ENCODE results near the gene PHEX.

PHEX gene

DNA sequence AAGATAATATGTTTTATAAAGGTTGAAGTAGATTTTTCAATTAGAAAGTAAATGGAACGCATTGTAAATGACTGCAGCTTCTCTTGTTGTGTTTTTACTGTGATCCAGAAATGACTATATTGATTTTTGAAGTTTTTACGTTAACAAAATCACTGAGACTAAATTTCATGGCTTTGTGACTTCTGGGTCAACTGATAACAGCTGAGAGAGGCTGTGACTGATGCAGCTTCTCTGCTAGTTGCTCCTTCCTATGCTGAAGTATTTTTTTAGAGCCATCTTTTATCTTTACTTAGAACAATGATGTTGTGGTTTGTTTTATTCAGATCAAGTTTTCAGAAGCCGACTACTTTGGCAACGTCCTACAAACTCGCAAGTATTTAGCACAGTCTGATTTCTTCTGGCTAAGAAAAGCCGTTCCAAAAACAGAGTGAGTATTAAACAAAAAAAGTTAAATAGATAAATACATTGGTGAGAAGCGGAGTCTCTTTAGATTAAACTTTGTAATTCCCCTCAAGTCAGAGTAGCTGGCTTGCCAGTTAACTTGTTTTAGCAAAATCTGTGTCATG, 145.9 kb downstream of the PHEX start:
- no peaks in the 10 kb centered on the region for H3K9me3 ChIP-seq (ENCODE audit: control insufficient read depth, low read length)
- no peak overlapping the region for H3K4me3 ChIP-seq (ENCODE audit: extremely low read depth, insufficient read depth, low read length, poor library complexity, severe bottlenecking)
- WGBS, 2 experiments (ENCODE audit: insufficient coverage in 2 of 2) = 86% methylated on average over 1 of the region's 7 CpGs; no CpG with 5 or more reads in 1 of the 2 experiments

DNA sequence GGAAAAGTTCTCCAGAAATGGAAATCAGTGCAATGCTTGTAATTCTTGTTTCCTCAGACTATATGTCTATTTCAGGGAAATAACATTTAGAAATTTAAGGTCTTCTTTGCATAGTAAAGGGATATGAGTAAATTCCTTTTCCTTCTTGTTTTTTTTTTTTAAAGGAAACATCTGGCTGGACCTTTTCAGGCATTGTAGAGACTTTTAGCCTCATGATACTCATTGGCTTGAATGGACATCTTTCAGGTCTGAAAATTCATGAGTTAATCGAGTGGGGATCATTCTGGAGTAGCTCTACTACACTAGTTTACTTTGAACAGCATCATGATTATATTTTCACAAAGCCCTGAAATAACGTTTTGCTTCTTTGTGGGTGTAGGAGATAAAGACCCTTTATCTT, 152.0 kb downstream of the PHEX start:
- Histone ChIP-seq H3K27ac (ENCODE audit: low read depth, low read length, severe bottlenecking) (no peak overlapping the region), H3K36me3 (ENCODE audit: control insufficient read depth, insufficient read depth, low read length) (no peaks in the 10 kb centered on the region), H3K9me3 (ENCODE audit: control insufficient read depth, low read length) (no peaks in the 10 kb centered on the region), H3K4me1 (ENCODE audit: control insufficient read depth, insufficient read depth, low read length, poor library complexity, severe bottlenecking) (no peaks in the 10 kb centered on the region), H3K4me3 (ENCODE audit: extremely low read depth, insufficient read depth, low read length, poor library complexity, severe bottlenecking) (no peak overlapping the region)
- WGBS, 2 experiments (ENCODE audit: insufficient coverage in 2 of 2) = no CpG with 5 or more reads among the region's 2 CpGs

More for the DNA sequence above, 145.9 kb downstream of the PHEX start:
- Histone ChIP-seq H3K36me3 (ENCODE audit: control insufficient read depth, insufficient read depth, low read length) (no peaks in the 10 kb centered on the region), H3K4me1 (ENCODE audit: control insufficient read depth, insufficient read depth, low read length, poor library complexity, severe bottlenecking) (no peaks in the 10 kb centered on the region), H3K27ac (ENCODE audit: low read depth, low read length, severe bottlenecking) (no peak overlapping the region)

DNA sequence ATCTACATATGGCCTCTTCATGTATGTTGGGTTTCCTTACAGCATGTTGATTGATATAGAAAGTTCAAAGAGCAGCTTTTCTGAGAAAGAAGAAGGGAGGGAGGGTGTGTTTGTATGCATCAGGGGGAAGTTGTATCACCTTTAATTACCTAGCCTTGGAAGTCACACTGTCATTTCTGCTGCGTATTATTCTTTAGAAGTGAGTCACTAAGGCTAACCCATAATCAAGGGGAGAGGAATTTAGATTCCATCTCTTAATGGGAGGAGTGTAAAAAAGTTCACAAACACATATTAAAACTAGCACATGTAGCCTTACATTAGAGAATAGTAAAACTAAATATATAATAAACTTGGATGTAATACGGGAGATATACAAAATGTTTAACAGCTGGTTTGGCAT, 154.0 kb downstream of the PHEX start:
- WGBS, 2 experiments (ENCODE audit: insufficient coverage in 2 of 2) = no CpG with 5 or more reads among the region's 2 CpGs
- H3K36me3 ChIP-seq (ENCODE audit: control insufficient read depth, insufficient read depth, low read length) = no peaks in the 10 kb centered on the region
- no peak overlapping the region for H3K27ac ChIP-seq (ENCODE audit: low read depth, low read length, severe bottlenecking)
- no peak overlapping the region for H3K4me3 ChIP-seq (ENCODE audit: extremely low read depth, insufficient read depth, low read length, poor library complexity, severe bottlenecking)
- no peaks in the 10 kb centered on the region for H3K9me3 ChIP-seq (ENCODE audit: control insufficient read depth, low read length)
- H3K4me1 ChIP-seq (ENCODE audit: control insufficient read depth, insufficient read depth, low read length, poor library complexity, severe bottlenecking) = no peaks in the 10 kb centered on the region

DNA sequence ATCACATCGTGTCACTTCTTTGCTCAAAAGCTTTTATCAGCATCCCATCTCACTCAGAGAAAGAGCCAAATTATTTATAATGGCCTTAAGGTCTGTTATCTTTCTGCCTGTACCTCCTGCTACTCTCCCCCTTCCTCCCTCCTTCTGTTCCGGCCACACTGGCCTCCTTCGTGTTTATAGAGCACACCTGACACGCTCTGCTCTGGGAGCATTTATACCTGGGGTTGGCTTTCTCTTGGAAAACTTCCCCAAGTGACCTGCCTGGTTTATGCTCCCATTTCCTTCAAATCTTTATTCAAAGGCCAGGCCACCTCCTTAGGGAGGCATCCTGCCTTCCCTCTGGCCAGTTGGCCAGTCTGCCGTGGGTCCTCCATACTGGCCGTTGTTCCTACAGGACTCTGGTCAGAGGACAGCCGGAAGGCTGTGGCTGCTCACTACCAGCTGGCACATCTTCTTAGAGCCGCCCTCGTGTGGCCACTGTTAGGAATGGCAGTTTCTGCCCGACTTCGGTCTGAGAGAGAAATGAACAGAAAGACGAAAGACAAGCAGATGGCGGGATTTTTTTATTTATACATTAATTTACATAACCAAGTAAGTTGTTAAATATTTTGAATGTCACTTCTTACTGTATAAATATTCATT, 160.4 kb downstream of the PHEX start:
- Histone ChIP-seq H3K36me3 (ENCODE audit: control insufficient read depth, insufficient read depth, low read length) (no peaks in the 10 kb centered on the region), H3K4me1 (ENCODE audit: control insufficient read depth, insufficient read depth, low read length, poor library complexity, severe bottlenecking) (no peaks in the 10 kb centered on the region), H3K9me3 (ENCODE audit: control insufficient read depth, low read length) (no peaks in the 10 kb centered on the region), H3K4me3 (ENCODE audit: extremely low read depth, insufficient read depth, low read length, poor library complexity, severe bottlenecking) (no peak overlapping the region), H3K27ac (ENCODE audit: low read depth, low read length, severe bottlenecking) (no peak overlapping the region)
- 0 to 73% methylated on average over 2 to 3 of the region's 13 CpGs for WGBS, 2 experiments (ENCODE audit: insufficient coverage in 2 of 2)

DNA sequence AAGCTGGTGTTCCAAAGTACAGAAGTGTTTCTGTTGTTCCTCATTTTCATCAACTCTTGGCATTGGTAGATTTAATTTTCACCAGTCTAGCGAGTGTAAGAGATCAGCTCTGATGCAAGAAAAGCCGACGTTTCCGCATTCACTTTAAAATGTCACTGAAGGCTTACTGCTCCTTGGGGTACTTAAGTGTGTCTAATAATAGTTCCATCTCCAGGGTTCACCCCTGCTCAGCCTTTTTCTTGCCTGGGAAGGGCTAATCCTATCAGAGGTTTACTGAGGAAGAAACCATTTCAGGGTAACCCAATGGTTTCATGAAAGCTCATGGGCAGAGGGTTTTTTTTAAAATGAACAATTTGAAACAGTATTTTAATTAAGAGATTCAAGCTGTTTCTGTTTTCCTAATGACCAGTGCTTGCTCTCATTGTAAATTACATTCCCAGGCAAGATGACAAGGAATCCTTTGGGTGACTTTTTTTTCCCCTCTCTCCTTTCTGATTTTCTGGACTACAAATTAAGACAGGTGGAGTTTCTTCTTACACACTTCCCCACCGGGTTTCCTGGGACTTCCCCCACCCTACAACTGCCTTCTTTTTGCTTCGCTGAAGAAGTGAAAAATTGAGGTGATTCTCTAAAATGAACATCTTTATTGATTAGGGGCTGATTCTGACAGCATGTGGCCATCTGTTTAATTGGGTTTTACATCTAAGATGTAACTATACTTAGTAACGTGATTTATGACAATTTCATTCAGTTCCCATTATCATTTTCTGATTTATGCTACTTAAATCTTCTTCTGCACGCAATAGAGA, 161.9 kb downstream of the PHEX start:
- H3K36me3 ChIP-seq (ENCODE audit: control insufficient read depth, insufficient read depth, low read length) = no peaks in the 10 kb centered on the region
- no peak overlapping the region for H3K27ac ChIP-seq (ENCODE audit: low read depth, low read length, severe bottlenecking)
- H3K4me3 ChIP-seq (ENCODE audit: extremely low read depth, insufficient read depth, low read length, poor library complexity, severe bottlenecking) = no peak overlapping the region
- no peaks in the 10 kb centered on the region for H3K9me3 ChIP-seq (ENCODE audit: control insufficient read depth, low read length)
- no peaks in the 10 kb centered on the region for H3K4me1 ChIP-seq (ENCODE audit: control insufficient read depth, insufficient read depth, low read length, poor library complexity, severe bottlenecking)
- WGBS, 2 experiments (ENCODE audit: insufficient coverage in 2 of 2) = no CpG with 5 or more reads among the region's 8 CpGs

DNA sequence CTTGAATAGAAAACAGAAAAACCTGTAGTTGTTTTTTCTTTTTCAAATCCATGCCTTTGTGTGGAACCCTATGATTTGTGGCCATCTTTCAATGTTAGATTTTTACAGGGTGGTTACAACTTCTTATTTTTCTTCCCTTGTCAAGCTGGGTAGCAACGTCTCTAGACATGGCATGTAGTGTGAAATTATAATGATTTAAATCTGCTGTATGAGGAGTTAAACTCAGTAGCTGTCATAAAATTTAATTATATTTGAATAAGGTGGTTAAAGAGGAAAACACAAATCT, 162.5 kb downstream of the PHEX start:
- Histone ChIP-seq H3K9me3 (ENCODE audit: control insufficient read depth, low read length) (no peaks in the 10 kb centered on the region), H3K4me1 (ENCODE audit: control insufficient read depth, insufficient read depth, low read length, poor library complexity, severe bottlenecking) (no peaks in the 10 kb centered on the region), H3K36me3 (ENCODE audit: control insufficient read depth, insufficient read depth, low read length) (no peaks in the 10 kb centered on the region), H3K4me3 (ENCODE audit: extremely low read depth, insufficient read depth, low read length, poor library complexity, severe bottlenecking) (no peak overlapping the region), H3K27ac (ENCODE audit: low read depth, low read length, severe bottlenecking) (no peak overlapping the region)
- no CpG with 5 or more reads among the region's 1 CpG for WGBS, 2 experiments (ENCODE audit: insufficient coverage in 2 of 2)

DNA sequence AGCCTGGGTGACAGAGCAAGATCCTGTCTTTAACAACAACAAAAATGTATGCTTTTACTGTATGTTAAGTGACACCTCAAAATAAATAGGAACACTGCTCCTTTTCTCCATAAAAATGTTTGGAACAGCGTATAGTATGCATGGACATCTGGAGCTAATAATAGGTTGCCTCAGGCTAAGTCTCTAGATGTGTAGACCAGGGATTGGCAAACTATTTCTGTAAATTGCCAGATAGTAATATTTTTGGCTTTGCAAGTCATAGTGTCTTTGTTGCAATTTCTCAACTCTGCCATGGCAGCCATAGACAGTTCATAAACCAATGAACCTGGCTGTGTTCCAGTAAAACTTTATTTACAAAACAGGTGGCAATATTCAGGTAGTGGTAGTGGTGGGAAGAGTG, 164.0 kb downstream of the PHEX start:
- no peaks in the 10 kb centered on the region for H3K9me3 ChIP-seq (ENCODE audit: control insufficient read depth, low read length)
- no peaks in the 10 kb centered on the region for H3K36me3 ChIP-seq (ENCODE audit: control insufficient read depth, insufficient read depth, low read length)
- H3K4me1 ChIP-seq (ENCODE audit: control insufficient read depth, insufficient read depth, low read length, poor library complexity, severe bottlenecking) = no peaks in the 10 kb centered on the region
- H3K27ac ChIP-seq (ENCODE audit: low read depth, low read length, severe bottlenecking) = no peak overlapping the region
- no peak overlapping the region for H3K4me3 ChIP-seq (ENCODE audit: extremely low read depth, insufficient read depth, low read length, poor library complexity, severe bottlenecking)
- no CpG with 5 or more reads among the region's 1 CpG for WGBS, 2 experiments (ENCODE audit: insufficient coverage in 2 of 2)

DNA sequence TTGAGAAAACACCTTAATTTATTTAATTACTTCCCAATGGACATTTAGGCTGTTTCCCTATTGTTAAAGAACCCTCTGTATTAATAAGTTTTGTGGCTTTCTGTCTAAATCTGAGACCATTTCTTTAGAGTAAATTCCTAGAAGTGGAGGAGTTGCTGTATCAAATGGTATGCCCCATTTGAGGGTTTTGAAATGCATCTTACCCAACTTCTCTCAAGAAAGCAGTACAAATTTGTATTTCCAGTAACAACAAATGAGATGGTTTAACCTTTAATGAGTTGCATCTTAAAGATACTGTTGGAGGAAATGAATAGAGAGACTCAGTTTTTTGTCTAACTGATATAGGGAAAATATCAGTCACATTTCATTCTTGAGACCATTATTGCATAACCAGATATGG, 170.1 kb downstream of the PHEX start:
- Histone ChIP-seq H3K9me3 (ENCODE audit: control insufficient read depth, low read length) (no peaks in the 10 kb centered on the region), H3K27ac (ENCODE audit: low read depth, low read length, severe bottlenecking) (no peak overlapping the region), H3K4me3 (ENCODE audit: extremely low read depth, insufficient read depth, low read length, poor library complexity, severe bottlenecking) (no peak overlapping the region)

DNA sequence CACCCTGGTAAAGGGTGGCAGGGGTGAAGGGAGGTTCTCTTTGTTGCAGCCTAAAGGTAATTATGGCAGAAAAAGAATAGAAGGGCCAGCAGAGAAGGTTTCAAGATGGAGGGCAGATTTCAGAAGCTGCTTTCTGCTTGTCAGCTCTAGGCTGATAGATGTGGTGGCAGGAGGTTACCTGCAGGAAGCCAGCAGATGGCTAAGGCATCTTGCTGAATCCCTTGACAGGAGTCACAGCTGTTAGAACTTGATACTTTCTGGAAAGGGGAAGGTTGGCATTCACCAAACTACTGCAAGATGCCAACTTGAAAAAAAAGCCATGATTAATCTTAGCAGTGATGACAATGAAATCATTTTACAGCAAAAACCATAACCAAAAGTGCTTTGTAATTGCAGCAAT, 171.1 kb downstream of the PHEX start:
- H3K4me3 ChIP-seq (ENCODE audit: extremely low read depth, insufficient read depth, low read length, poor library complexity, severe bottlenecking) = no peak overlapping the region
- H3K9me3 ChIP-seq (ENCODE audit: control insufficient read depth, low read length) = no peaks in the 10 kb centered on the region
- H3K27ac ChIP-seq (ENCODE audit: low read depth, low read length, severe bottlenecking) = no peak overlapping the region
- no peaks in the 10 kb centered on the region for H3K36me3 ChIP-seq (ENCODE audit: control insufficient read depth, insufficient read depth, low read length)
- no peaks in the 10 kb centered on the region for H3K4me1 ChIP-seq (ENCODE audit: control insufficient read depth, insufficient read depth, low read length, poor library complexity, severe bottlenecking)

More for the DNA sequence above, 170.1 kb downstream of the PHEX start:
- H3K36me3 ChIP-seq (ENCODE audit: control insufficient read depth, insufficient read depth, low read length) = no peaks in the 10 kb centered on the region
- no peaks in the 10 kb centered on the region for H3K4me1 ChIP-seq (ENCODE audit: control insufficient read depth, insufficient read depth, low read length, poor library complexity, severe bottlenecking)

DNA sequence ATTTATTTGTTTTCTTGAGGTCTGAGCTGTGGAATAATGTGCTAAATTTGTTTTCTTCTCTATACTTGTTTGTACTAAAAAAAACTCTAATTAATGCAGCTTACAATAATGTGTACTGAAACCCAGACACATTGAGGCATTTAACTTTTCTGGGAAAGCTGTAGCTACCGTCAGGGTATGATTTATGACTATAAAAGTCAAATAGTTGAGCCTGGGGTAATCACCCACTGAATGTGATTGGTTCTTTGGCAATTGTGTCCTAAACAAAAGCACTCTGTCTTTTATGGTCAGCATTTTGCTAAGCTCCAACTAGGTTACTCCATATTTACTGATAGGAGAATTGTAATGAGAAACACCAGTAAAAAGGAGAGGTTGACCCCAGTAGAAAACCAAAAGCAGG, 174.7 kb downstream of the PHEX start:
- H3K9me3 ChIP-seq (ENCODE audit: control insufficient read depth, low read length) = no peaks in the 10 kb centered on the region
- WGBS, 2 experiments (ENCODE audit: insufficient coverage in 2 of 2) = no CpG with 5 or more reads among the region's 1 CpG
- H3K27ac ChIP-seq (ENCODE audit: low read depth, low read length, severe bottlenecking) = no peak overlapping the region

DNA sequence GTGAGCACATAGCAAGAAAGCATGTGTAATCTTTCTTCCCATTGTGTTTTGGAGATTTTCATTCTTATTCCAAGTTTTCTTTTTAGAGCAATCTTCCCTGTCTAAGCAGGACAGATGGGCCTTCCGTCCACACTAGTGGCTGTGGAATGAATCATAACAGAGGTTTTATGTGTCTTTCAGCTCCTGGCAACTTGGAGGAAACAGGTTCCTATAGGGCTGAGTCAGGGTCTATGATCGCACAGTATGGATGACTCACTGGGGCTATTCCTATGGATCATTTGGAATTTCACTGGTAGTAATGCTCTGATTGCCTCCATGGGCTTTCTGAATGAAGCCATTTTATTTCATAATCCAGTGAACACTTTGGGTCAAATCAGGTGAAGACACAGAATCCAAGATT, 188.8 kb downstream of the PHEX start:
- Histone ChIP-seq H3K27ac (ENCODE audit: low read depth, low read length, severe bottlenecking) (peak overlapping the region; percentile 62), H3K36me3 (ENCODE audit: control insufficient read depth, insufficient read depth, low read length) (no peaks in the 10 kb centered on the region), H3K9me3 (ENCODE audit: control insufficient read depth, low read length) (no peaks in the 10 kb centered on the region), H3K4me1 (ENCODE audit: control insufficient read depth, insufficient read depth, low read length, poor library complexity, severe bottlenecking) (peaks cover 5% of the 10 kb centered on the region), H3K4me3 (ENCODE audit: extremely low read depth, insufficient read depth, low read length, poor library complexity, severe bottlenecking) (no peak overlapping the region)
- WGBS, 2 experiments (ENCODE audit: insufficient coverage in 2 of 2) = 43% methylated on average over 1 of the region's 2 CpGs; no CpG with 5 or more reads in 1 of the 2 experiments

More for the DNA sequence above, 174.7 kb downstream of the PHEX start:
- H3K4me1 ChIP-seq (ENCODE audit: control insufficient read depth, insufficient read depth, low read length, poor library complexity, severe bottlenecking) = no peaks in the 10 kb centered on the region
- no peak overlapping the region for H3K4me3 ChIP-seq (ENCODE audit: extremely low read depth, insufficient read depth, low read length, poor library complexity, severe bottlenecking)
- H3K36me3 ChIP-seq (ENCODE audit: control insufficient read depth, insufficient read depth, low read length) = no peaks in the 10 kb centered on the region
